Measurements from ENCODE around the gene GAREM2. TPM values are rescaled to one million over a fixed set of nuclear protein-coding genes. Genes with fewer than 3 reads are reported as not detected.

The GAREM2 gene
- total and polyA plus RNA-seq, 9 of the 15 experiments (the other 6 are each of a cell fraction or from before 2014, with no cell fraction given), result 1.7 to 12.4 (median 2.5) TPM

Other genes with a start within 250 kb of the GAREM2 start
- 3.3 and 5.9 TPM in 2 replicates for gene KIF3C, start 190.6 kb upstream of the GAREM2 start, total RNA-seq (2014; rRNA removed)
- gene KIF3C, start 190.6 kb upstream of the GAREM2 start, total RNA-seq (2014; rRNA removed; fragmentation: Illumina TruSeq; extraction: Trizol), result 1.9 and 2.1 TPM in 2 replicates
- gene KIF3C, start 190.6 kb upstream of the GAREM2 start, total RNA-seq (2015; rRNA removed; fragmentation: Illumina TruSeq; extraction: Trizol), result 1.6 and 1.8 TPM in 2 replicates
- gene KIF3C, start 190.6 kb upstream of the GAREM2 start, total RNA-seq (2021), result 6.1 and 6.7 TPM in 2 replicates
- 3.1 and 3.3 TPM in 2 replicates for gene KIF3C, start 190.6 kb upstream of the GAREM2 start, polyA plus RNA-seq (2011; rRNA removed)
- gene KIF3C, start 190.6 kb upstream of the GAREM2 start, polyA plus RNA-seq (2014; fragmentation: Illumina TruSeq; extraction: Trizol), result 4.0 and 5.0 TPM in 2 replicates
- gene KIF3C, start 190.6 kb upstream of the GAREM2 start, polyA plus RNA-seq (2014; fragmentation: Nextera tagmentation; extraction: Ambion mirVana), result under 1 TPM; 0.69 to 0.88 TPM
- gene KIF3C, start 190.6 kb upstream of the GAREM2 start, polyA plus RNA-seq (2014; rRNA removed), result 3.3 and 3.4 TPM in 2 replicates
- gene RAB10, start 139.0 kb upstream of the GAREM2 start, total RNA-seq (2014; rRNA removed), result 116 and 159 TPM in 2 replicates
- gene RAB10, start 139.0 kb upstream of the GAREM2 start, total RNA-seq (2014; rRNA removed; fragmentation: Illumina TruSeq; extraction: Trizol), result 149 and 158 TPM in 2 replicates
- gene RAB10, start 139.0 kb upstream of the GAREM2 start, total RNA-seq (2015; rRNA removed; fragmentation: Illumina TruSeq; extraction: Trizol), result 145 and 157 TPM in 2 replicates
- 166 and 176 TPM in 2 replicates for gene RAB10, start 139.0 kb upstream of the GAREM2 start, total RNA-seq (2021)
- 96.0 and 147 TPM in 2 replicates for gene RAB10, start 139.0 kb upstream of the GAREM2 start, polyA plus RNA-seq (2011; rRNA removed)
- gene RAB10, start 139.0 kb upstream of the GAREM2 start, polyA plus RNA-seq (2014; fragmentation: Illumina TruSeq; extraction: Trizol), result 134 and 214 TPM in 2 replicates
- gene RAB10, start 139.0 kb upstream of the GAREM2 start, polyA plus RNA-seq (2014; fragmentation: Nextera tagmentation; extraction: Ambion mirVana), result 10 to 100 TPM; 25.1 to 35.7 TPM
- 148 and 197 TPM in 2 replicates for gene RAB10, start 139.0 kb upstream of the GAREM2 start, polyA plus RNA-seq (2014; rRNA removed)
- 187 and 203 TPM in 2 replicates for gene HADHA, start 71.5 kb downstream of the GAREM2 start, total RNA-seq (2014; rRNA removed)
- gene HADHA, start 71.5 kb downstream of the GAREM2 start, total RNA-seq (2014; rRNA removed; fragmentation: Illumina TruSeq; extraction: Trizol), result 207 and 219 TPM in 2 replicates
- 195 and 202 TPM in 2 replicates for gene HADHA, start 71.5 kb downstream of the GAREM2 start, total RNA-seq (2015; rRNA removed; fragmentation: Illumina TruSeq; extraction: Trizol)
- 186 and 196 TPM in 2 replicates for gene HADHA, start 71.5 kb downstream of the GAREM2 start, total RNA-seq (2021)
- gene HADHA, start 71.5 kb downstream of the GAREM2 start, polyA plus RNA-seq (2011; rRNA removed), result 183 and 214 TPM in 2 replicates
- 224 and 246 TPM in 2 replicates for gene HADHA, start 71.5 kb downstream of the GAREM2 start, polyA plus RNA-seq (2014; fragmentation: Illumina TruSeq; extraction: Trizol)
- gene HADHA, start 71.5 kb downstream of the GAREM2 start, polyA plus RNA-seq (2014; fragmentation: Nextera tagmentation; extraction: Ambion mirVana), result 100 to 1,000 TPM; 152 to 326 TPM
- gene HADHA, start 71.5 kb downstream of the GAREM2 start, polyA plus RNA-seq (2014; rRNA removed), result 140 and 145 TPM in 2 replicates
- 67.3 and 71.4 TPM in 2 replicates for gene HADHB, start 71.9 kb downstream of the GAREM2 start, total RNA-seq (2014; rRNA removed)
- gene HADHB, start 71.9 kb downstream of the GAREM2 start, total RNA-seq (2014; rRNA removed; fragmentation: Illumina TruSeq; extraction: Trizol), result 103 and 109 TPM in 2 replicates
- gene HADHB, start 71.9 kb downstream of the GAREM2 start, total RNA-seq (2015; rRNA removed; fragmentation: Illumina TruSeq; extraction: Trizol), result 86.8 and 93.1 TPM in 2 replicates
- gene HADHB, start 71.9 kb downstream of the GAREM2 start, total RNA-seq (2021), result 100 and 109 TPM in 2 replicates
- gene HADHB, start 71.9 kb downstream of the GAREM2 start, polyA plus RNA-seq (2011; rRNA removed), result 109 and 126 TPM in 2 replicates
- 77.3 and 92.0 TPM in 2 replicates for gene HADHB, start 71.9 kb downstream of the GAREM2 start, polyA plus RNA-seq (2014; fragmentation: Illumina TruSeq; extraction: Trizol)
- gene HADHB, start 71.9 kb downstream of the GAREM2 start, polyA plus RNA-seq (2014; fragmentation: Nextera tagmentation; extraction: Ambion mirVana), result 100 to 1,000 TPM; 198 to 199 TPM
- 84.6 and 94.9 TPM in 2 replicates for gene HADHB, start 71.9 kb downstream of the GAREM2 start, polyA plus RNA-seq (2014; rRNA removed)
- gene SELENOI, start 173.1 kb downstream of the GAREM2 start, total RNA-seq (2014; rRNA removed), result 19.9 and 21.1 TPM in 2 replicates
- 39.6 and 44.7 TPM in 2 replicates for gene SELENOI, start 173.1 kb downstream of the GAREM2 start, total RNA-seq (2014; rRNA removed; fragmentation: Illumina TruSeq; extraction: Trizol)
- 24.2 and 26.3 TPM in 2 replicates for gene SELENOI, start 173.1 kb downstream of the GAREM2 start, total RNA-seq (2015; rRNA removed; fragmentation: Illumina TruSeq; extraction: Trizol)
- gene SELENOI, start 173.1 kb downstream of the GAREM2 start, total RNA-seq (2021), result 45.9 and 46.9 TPM in 2 replicates
- gene SELENOI, start 173.1 kb downstream of the GAREM2 start, polyA plus RNA-seq (2011; rRNA removed), result 21.3 and 31.8 TPM in 2 replicates
- gene SELENOI, start 173.1 kb downstream of the GAREM2 start, polyA plus RNA-seq (2014; fragmentation: Illumina TruSeq; extraction: Trizol), result 21.4 and 24.4 TPM in 2 replicates
- 10 to 100 TPM in 1 of 2 experiments, 1 to 10 TPM in 1; 9.6 to 10.6 TPM for gene SELENOI, start 173.1 kb downstream of the GAREM2 start, polyA plus RNA-seq (2014; fragmentation: Nextera tagmentation; extraction: Ambion mirVana)
- 15.2 and 19.4 TPM in 2 replicates for gene SELENOI, start 173.1 kb downstream of the GAREM2 start, polyA plus RNA-seq (2014; rRNA removed)
- gene ADGRF3, start 173.7 kb downstream of the GAREM2 start, total RNA-seq (2014; rRNA removed), result not detected in 2 replicates
- gene ADGRF3, start 173.7 kb downstream of the GAREM2 start, total RNA-seq (2014; rRNA removed; fragmentation: Illumina TruSeq; extraction: Trizol), result 0.07 TPM in 1 of 2 replicates, not detected in the other
- gene ADGRF3, start 173.7 kb downstream of the GAREM2 start, total RNA-seq (2015; rRNA removed; fragmentation: Illumina TruSeq; extraction: Trizol), result 0.18 TPM in 1 of 2 replicates, not detected in the other
- 0.09 and 0.16 TPM in 2 replicates for gene ADGRF3, start 173.7 kb downstream of the GAREM2 start, total RNA-seq (2021)
- 0.04 and 0.09 TPM in 2 replicates for gene ADGRF3, start 173.7 kb downstream of the GAREM2 start, polyA plus RNA-seq (2011; rRNA removed)
- gene ADGRF3, start 173.7 kb downstream of the GAREM2 start, polyA plus RNA-seq (2014; fragmentation: Illumina TruSeq; extraction: Trizol), result 0.06 and 0.16 TPM in 2 replicates
- gene ADGRF3, start 173.7 kb downstream of the GAREM2 start, polyA plus RNA-seq (2014; fragmentation: Nextera tagmentation; extraction: Ambion mirVana), result under 1 TPM in 1 of 2 experiments, not detected in 1; 0.24 TPM
- 0.27 and 0.54 TPM in 2 replicates for gene ADGRF3, start 173.7 kb downstream of the GAREM2 start, polyA plus RNA-seq (2014; rRNA removed)
- gene DRC1, start 228.8 kb downstream of the GAREM2 start, total RNA-seq (2014; rRNA removed), result not detected in 2 replicates
- gene DRC1, start 228.8 kb downstream of the GAREM2 start, total RNA-seq (2014; rRNA removed; fragmentation: Illumina TruSeq; extraction: Trizol), result 0.07 TPM in 1 of 2 replicates, not detected in the other
- not detected in 2 replicates for gene DRC1, start 228.8 kb downstream of the GAREM2 start, total RNA-seq (2015; rRNA removed; fragmentation: Illumina TruSeq; extraction: Trizol)
- not detected in 2 replicates for gene DRC1, start 228.8 kb downstream of the GAREM2 start, total RNA-seq (2021)
- gene DRC1, start 228.8 kb downstream of the GAREM2 start, polyA plus RNA-seq (2011; rRNA removed), result 0.10 TPM in 1 of 2 replicates, not detected in the other
- 0.06 TPM in 1 of 2 replicates, not detected in the other for gene DRC1, start 228.8 kb downstream of the GAREM2 start, polyA plus RNA-seq (2014; fragmentation: Illumina TruSeq; extraction: Trizol)
- gene DRC1, start 228.8 kb downstream of the GAREM2 start, polyA plus RNA-seq (2014; fragmentation: Nextera tagmentation; extraction: Ambion mirVana), result not detected
- not detected in 2 replicates for gene DRC1, start 228.8 kb downstream of the GAREM2 start, polyA plus RNA-seq (2014; rRNA removed)